ENCODE data around the gene HCRTR1. TPM values are rescaled to one million over a fixed set of nuclear protein-coding genes. Genes with fewer than 3 reads are reported as not detected.

HCRTR1 gene
- total and polyA plus RNA-seq, 2 of the 8 experiments (the other 6 are each of a cell fraction or from before 2014, with no cell fraction given) = 0.35 to 0.39 TPM

DNA sequence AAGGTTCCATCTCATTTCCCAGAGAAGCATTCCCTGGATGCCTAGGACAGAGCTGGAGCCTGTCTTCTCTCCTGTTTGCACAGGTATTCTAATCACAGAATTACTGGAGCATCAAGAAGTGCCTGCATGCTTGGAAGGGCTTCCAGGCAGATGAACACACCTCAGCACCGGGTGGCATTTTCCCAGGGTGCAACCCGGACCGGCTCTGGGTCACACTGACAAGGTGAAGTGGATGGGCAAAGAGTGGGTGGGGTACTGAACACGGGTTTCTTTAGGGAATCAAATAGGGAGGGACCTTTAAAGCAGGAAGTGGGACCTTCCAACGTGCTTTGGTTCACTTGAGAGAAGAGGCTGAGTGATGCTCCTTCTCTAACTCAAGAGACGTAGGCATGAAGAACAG, 34.3 kb downstream of the HCRTR1 start (continued):
- TF ChIP-seq, protein P1, sequence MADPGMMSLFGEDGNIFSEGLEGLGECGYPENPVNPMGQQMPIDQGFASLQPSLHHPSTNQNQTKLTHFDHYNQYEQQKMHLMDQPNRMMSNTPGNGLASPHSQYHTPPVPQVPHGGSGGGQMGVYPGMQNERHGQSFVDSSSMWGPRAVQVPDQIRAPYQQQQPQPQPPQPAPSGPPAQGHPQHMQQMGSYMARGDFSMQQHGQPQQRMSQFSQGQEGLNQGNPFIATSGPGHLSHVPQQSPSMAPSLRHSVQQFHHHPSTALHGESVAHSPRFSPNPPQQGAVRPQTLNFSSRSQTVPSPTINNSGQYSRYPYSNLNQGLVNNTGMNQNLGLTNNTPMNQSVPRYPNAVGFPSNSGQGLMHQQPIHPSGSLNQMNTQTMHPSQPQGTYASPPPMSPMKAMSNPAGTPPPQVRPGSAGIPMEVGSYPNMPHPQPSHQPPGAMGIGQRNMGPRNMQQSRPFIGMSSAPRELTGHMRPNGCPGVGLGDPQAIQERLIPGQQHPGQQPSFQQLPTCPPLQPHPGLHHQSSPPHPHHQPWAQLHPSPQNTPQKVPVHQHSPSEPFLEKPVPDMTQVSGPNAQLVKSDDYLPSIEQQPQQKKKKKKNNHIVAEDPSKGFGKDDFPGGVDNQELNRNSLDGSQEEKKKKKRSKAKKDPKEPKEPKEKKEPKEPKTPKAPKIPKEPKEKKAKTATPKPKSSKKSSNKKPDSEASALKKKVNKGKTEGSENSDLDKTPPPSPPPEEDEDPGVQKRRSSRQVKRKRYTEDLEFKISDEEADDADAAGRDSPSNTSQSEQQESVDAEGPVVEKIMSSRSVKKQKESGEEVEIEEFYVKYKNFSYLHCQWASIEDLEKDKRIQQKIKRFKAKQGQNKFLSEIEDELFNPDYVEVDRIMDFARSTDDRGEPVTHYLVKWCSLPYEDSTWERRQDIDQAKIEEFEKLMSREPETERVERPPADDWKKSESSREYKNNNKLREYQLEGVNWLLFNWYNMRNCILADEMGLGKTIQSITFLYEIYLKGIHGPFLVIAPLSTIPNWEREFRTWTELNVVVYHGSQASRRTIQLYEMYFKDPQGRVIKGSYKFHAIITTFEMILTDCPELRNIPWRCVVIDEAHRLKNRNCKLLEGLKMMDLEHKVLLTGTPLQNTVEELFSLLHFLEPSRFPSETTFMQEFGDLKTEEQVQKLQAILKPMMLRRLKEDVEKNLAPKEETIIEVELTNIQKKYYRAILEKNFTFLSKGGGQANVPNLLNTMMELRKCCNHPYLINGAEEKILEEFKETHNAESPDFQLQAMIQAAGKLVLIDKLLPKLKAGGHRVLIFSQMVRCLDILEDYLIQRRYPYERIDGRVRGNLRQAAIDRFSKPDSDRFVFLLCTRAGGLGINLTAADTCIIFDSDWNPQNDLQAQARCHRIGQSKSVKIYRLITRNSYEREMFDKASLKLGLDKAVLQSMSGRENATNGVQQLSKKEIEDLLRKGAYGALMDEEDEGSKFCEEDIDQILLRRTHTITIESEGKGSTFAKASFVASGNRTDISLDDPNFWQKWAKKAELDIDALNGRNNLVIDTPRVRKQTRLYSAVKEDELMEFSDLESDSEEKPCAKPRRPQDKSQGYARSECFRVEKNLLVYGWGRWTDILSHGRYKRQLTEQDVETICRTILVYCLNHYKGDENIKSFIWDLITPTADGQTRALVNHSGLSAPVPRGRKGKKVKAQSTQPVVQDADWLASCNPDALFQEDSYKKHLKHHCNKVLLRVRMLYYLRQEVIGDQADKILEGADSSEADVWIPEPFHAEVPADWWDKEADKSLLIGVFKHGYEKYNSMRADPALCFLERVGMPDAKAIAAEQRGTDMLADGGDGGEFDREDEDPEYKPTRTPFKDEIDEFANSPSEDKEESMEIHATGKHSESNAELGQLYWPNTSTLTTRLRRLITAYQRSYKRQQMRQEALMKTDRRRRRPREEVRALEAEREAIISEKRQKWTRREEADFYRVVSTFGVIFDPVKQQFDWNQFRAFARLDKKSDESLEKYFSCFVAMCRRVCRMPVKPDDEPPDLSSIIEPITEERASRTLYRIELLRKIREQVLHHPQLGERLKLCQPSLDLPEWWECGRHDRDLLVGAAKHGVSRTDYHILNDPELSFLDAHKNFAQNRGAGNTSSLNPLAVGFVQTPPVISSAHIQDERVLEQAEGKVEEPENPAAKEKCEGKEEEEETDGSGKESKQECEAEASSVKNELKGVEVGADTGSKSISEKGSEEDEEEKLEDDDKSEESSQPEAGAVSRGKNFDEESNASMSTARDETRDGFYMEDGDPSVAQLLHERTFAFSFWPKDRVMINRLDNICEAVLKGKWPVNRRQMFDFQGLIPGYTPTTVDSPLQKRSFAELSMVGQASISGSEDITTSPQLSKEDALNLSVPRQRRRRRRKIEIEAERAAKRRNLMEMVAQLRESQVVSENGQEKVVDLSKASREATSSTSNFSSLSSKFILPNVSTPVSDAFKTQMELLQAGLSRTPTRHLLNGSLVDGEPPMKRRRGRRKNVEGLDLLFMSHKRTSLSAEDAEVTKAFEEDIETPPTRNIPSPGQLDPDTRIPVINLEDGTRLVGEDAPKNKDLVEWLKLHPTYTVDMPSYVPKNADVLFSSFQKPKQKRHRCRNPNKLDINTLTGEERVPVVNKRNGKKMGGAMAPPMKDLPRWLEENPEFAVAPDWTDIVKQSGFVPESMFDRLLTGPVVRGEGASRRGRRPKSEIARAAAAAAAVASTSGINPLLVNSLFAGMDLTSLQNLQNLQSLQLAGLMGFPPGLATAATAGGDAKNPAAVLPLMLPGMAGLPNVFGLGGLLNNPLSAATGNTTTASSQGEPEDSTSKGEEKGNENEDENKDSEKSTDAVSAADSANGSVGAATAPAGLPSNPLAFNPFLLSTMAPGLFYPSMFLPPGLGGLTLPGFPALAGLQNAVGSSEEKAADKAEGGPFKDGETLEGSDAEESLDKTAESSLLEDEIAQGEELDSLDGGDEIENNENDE (IDR thresholded peaks at IDR 0.05; ENCODE audit: insufficient replicate concordance, low read length) = no peak
- TF ChIP-seq EZH2 (IDR thresholded peaks at IDR 0.05; ENCODE audit: low read depth, low read length, severe bottlenecking) (no peak), BACH1 (IDR thresholded peaks at IDR 0.05; ENCODE audit: low read length) (no peak), CTBP2 (IDR thresholded peaks at IDR 0.05; ENCODE audit: borderline replicate concordance, insufficient read depth, insufficient read length, low read length) (no peak), NANOG (IDR thresholded peaks at IDR 0.05; ENCODE audit: insufficient read depth, low read depth, low read length, poor library complexity, severe bottlenecking) (no peak)
